Stomach (tissue), 4 donors: Measurements from ENCODE around the gene WIPF1.

Source experiments
- CTCF ChIP-seq, 7 experiments: fragments of 450-650 bp in 4 of 7; fragments of 200-600 bp in 3 of 7; sonication (generic) in 3 of 7; IDR thresholded peaks; one replicate each; pipeline ENCODE4 v1.5.1; 2016 to 2019; ENCODE audit warnings: antibody characterized with exemption in 7 of 7, control low read depth in 2 of 7, mild to moderate bottlenecking in 1 of 7
- POLR2A ChIP-seq, 4 donors: fragments of 450-650 bp; IDR thresholded peaks; one replicate each; pipeline ENCODE4 v1.6.1; 2016; ENCODE audit warnings: antibody characterized with exemption in 4 of 4, control low read depth in 2 of 4, mild to moderate bottlenecking in 1 of 4, moderate library complexity in 1 of 4

- TF ChIP-seq POLR2A (IDR thresholded peaks at IDR 0.05) (no peak), CTCF (IDR thresholded peaks at IDR 0.05) (no peak)
Measured at GRCh38 chr2:174627216-174627615, 29.6 kb upstream of the WIPF1 start.
